ENCODE measurements around the gene SFN.
"Not testable (repeated sequence)": the region's sequence is repeated elsewhere in the genome, so short reads cannot be mapped to it uniquely, and the experiment has no call there.

Gene SFN

GRCh38 chr1:26829184-26829911 is 33.6 kb upstream of the SFN start:
- H3K4me3 Mint-ChIP-seq: peak overlapping the region; percentile 91 to 95 (median 92)
- no peaks in the 10 kb centered on the region for H3K27me3 Mint-ChIP-seq (ENCODE audit: low read depth)
- H3K9me3 Mint-ChIP-seq: no peaks in the 10 kb centered on the region
- TF ChIP-seq CTCF (IDR thresholded peaks at IDR 0.05; ENCODE audit: unreplicated experiment in 3 of 3): no peak
- peak overlapping the region; percentile 11 to 39 (median 32) for H3K27ac Mint-ChIP-seq
- peaks cover 27% of the 10 kb centered on the region for H3K36me3 Mint-ChIP-seq (ENCODE audit: low read depth)
- H3K4me1 Mint-ChIP-seq: peaks cover 24% of the 10 kb centered on the region

GRCh38 chr1:26831059-26831458 is 31.9 kb upstream of the SFN start:
- no peak for TF ChIP-seq CTCF (IDR thresholded peaks at IDR 0.05; ENCODE audit: unreplicated experiment in 3 of 3)
- H3K4me1 Mint-ChIP-seq: peaks cover 24% of the 10 kb centered on the region
- H3K27ac Mint-ChIP-seq: no peak overlapping the region
- H3K36me3 Mint-ChIP-seq (ENCODE audit: low read depth): peaks cover 39% of the 10 kb centered on the region
- H3K4me3 Mint-ChIP-seq: no peak overlapping the region
- no peaks in the 10 kb centered on the region for H3K9me3 Mint-ChIP-seq
- H3K27me3 Mint-ChIP-seq (ENCODE audit: low read depth): no peaks in the 10 kb centered on the region

GRCh38 chr1:26831546-26832248 is 31.3 kb upstream of the SFN start:
- H3K27me3 Mint-ChIP-seq (ENCODE audit: low read depth): no peaks in the 10 kb centered on the region
- peaks cover 24% of the 10 kb centered on the region for H3K4me1 Mint-ChIP-seq
- H3K4me3 Mint-ChIP-seq: no peak overlapping the region
- no peak overlapping the region for H3K27ac Mint-ChIP-seq
- no peak for TF ChIP-seq CTCF (IDR thresholded peaks at IDR 0.05; ENCODE audit: unreplicated experiment in 3 of 3)
- peaks cover 42% of the 10 kb centered on the region for H3K36me3 Mint-ChIP-seq (ENCODE audit: low read depth)
- H3K9me3 Mint-ChIP-seq: no peaks in the 10 kb centered on the region

DNA sequence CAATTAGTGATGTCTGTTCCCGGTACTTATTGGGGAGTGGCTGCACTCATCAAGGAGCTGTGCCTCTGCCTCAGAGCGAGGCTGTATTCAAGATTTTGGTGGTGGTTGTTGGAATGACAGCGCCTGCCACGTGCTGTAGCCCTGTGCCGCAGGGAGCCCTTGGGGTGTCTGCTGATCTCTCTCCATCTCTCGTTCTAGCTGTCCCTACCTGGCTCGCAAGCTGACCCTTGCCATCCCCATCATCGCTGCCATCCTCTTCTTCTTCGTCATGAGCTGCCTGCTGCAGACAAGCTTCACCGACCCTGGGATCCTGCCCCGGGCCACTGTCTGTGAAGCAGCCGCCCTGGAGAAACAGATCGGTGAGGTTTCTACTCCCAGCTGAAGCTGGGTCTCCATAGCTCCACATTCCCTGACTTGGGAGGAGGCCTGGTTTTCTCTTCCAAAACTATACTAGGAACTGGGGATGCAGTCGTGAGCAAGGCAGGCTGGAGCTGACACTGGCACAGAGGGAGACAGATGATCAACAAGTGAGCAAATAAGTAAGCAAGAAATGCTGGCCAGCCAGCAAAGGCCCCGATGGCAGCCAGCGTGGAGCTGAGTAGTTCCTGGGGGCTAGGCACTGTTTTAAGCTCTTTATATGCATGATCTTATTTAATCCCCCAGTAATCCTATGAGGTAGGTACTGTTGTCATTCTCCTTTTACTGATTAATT is 30.5 kb upstream of the SFN start:
- no peak overlapping the region for H3K27ac Mint-ChIP-seq
- H3K27me3 Mint-ChIP-seq (ENCODE audit: low read depth): no peaks in the 10 kb centered on the region
- peaks cover 22% of the 10 kb centered on the region for H3K4me1 Mint-ChIP-seq
- no peaks in the 10 kb centered on the region for H3K9me3 Mint-ChIP-seq
- no peak for TF ChIP-seq CTCF (IDR thresholded peaks at IDR 0.05; ENCODE audit: unreplicated experiment in 3 of 3)
- peaks cover 42% of the 10 kb centered on the region for H3K36me3 Mint-ChIP-seq (ENCODE audit: low read depth)
- no peak overlapping the region for H3K4me3 Mint-ChIP-seq

GRCh38 chr1:26833432-26834405 is 29.2 kb upstream of the SFN start:
- no peak overlapping the region for H3K27ac Mint-ChIP-seq
- no peaks in the 10 kb centered on the region for H3K9me3 Mint-ChIP-seq
- peaks cover 50% of the 10 kb centered on the region for H3K36me3 Mint-ChIP-seq (ENCODE audit: low read depth)
- H3K4me1 Mint-ChIP-seq: peaks cover 9% of the 10 kb centered on the region
- H3K4me3 Mint-ChIP-seq: no peak overlapping the region
- H3K27me3 Mint-ChIP-seq (ENCODE audit: low read depth): no peaks in the 10 kb centered on the region
- TF ChIP-seq CTCF (IDR thresholded peaks at IDR 0.05; ENCODE audit: unreplicated experiment in 3 of 3): no peak

DNA sequence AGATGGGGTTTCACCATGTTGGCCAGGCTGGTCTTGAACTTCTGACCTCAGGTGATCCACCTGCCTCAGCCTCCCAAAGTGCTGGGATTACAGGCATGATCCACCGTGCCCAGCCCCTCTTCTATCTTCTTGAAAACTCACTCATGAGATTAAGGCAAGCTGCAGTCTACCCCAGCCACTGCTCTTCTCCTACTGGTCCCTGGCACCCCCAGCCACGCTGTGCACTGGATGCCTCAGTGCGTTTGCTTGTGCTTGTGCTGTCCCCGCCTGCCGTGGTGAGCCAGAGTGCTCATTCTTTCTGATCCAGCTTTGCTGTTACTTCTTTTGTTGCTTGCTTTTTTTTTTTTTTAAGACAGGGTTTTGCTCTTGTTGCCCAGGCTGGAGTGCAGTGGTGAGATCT is 25.3 kb upstream of the SFN start:
- not testable (repeated sequence) for H3K4me3 Mint-ChIP-seq; H3K9me3 Mint-ChIP-seq; H3K4me1 Mint-ChIP-seq; H3K27ac Mint-ChIP-seq; H3K27me3 Mint-ChIP-seq (ENCODE audit: low read depth)
- peaks cover 60% of the 10 kb centered on the region for H3K36me3 Mint-ChIP-seq (ENCODE audit: low read depth)
